ENCODE measurements around the gene DPP6. TPM values are rescaled to one million over a fixed set of nuclear protein-coding genes. Genes with fewer than 3 reads are reported as not detected.

DPP6 gene
- total and polyA plus RNA-seq, 2 of the 8 experiments (the other 6 are each of a cell fraction or from before 2014, with no cell fraction given) = 4.7 to 6.8 TPM

DNA sequence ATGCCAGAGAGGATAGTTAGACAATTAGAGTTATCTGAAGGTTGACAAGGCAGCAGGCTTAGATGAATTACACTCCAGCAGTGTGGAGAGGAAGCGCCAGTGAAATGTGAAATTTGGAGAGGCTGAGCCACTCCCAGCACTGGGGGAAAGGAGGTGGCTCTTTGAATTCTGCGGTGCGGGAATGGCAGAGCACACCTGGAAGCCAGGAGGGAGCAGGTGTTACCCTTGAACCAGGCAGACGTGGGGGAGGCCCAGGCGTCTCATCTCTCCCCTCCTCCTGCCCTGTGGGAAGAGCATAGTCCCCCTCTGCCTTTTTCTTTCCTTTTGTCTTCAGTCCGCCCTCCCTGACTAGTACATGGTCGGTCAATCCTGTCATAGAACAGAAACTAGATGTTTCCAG, 203.1 kb downstream of the DPP6 start:
- CTCF ChIA-PET (ENCODE audit: partially characterized antibody) = interaction anchor here (0.5 kb wide), 1 partner anchor 56 kb away, joined by 6 read pairs; no protein-coding TSS in a partner anchor
- Histone ChIP-seq H3K79me1 (ENCODE audit: low read depth, low read length) (no peaks in the 10 kb centered on the region), H3K4me2 (ENCODE audit: insufficient read depth in 1 of 2, low read depth in 2 of 2, low read length in 2 of 2) (peak overlapping the region; percentile 37 to 43; a peak in 3 of 4 replicates), H2BK20ac (ENCODE audit: low read length) (no peak overlapping the region), H3K4me3 (ENCODE audit: extremely low read depth in 1 of 4, insufficient read depth in 2 of 4, low read depth in 3 of 4, low read length in 4 of 4) (no peak overlapping the region), H4K5ac (ENCODE audit: insufficient read length, low read depth, low read length) (no peak overlapping the region), H2BK15ac (ENCODE audit: low read length) (no peak overlapping the region), H3K18ac (ENCODE audit: extremely low read depth, low read length) (no peak overlapping the region; the same call in 1 of the 2 replicates), H2AFZ (ENCODE audit: low read length) (no peak overlapping the region), H3K56ac (replicated peaks; ENCODE audit: insufficient read length, low read depth, low read length) (no peak overlapping the region), H2BK12ac (ENCODE audit: low read depth, low read length) (no peak overlapping the region), H2BK5ac (ENCODE audit: low read depth, low read length) (no peak overlapping the region), H3K9ac (replicated peaks in 1 of 4; ENCODE audit: extremely low read depth in 1 of 4, low read depth in 3 of 4, low read length in 3 of 4) (no peak overlapping the region), H3K36me3 (ENCODE audit: control insufficient read depth in 2 of 4, insufficient read depth in 4 of 4, low read length in 3 of 4) (no peaks in the 10 kb centered on the region), H3K14ac (ENCODE audit: insufficient read length) (no peak overlapping the region), H2BK120ac (replicated peaks; ENCODE audit: low read depth, low read length) (no peak overlapping the region), H3K4ac (replicated peaks; ENCODE audit: insufficient read length, low read depth, low read length) (no peak overlapping the region), H3K9me3 (ENCODE audit: insufficient read depth in 2 of 2, low read depth in 1 of 2, low read length in 1 of 2) (0 out of 4 replicates have a peak, but pooled peaks cover 0 to under 1% of the 10 kb centered on the region in 2 experiments), H3K27me3 (replicated peaks in 1 of 4; ENCODE audit: control insufficient read depth in 3 of 4, extremely low read depth in 1 of 4, insufficient read depth in 3 of 4, low read length in 3 of 4) (no peaks in the 10 kb centered on the region), H3K23me2 (ENCODE audit: low read depth, low read length) (no peaks in the 10 kb centered on the region), H3K4me1 (replicated peaks in 1 of 4; ENCODE audit: control insufficient read depth in 3 of 4, insufficient read depth in 4 of 4, low read length in 3 of 4) (peaks cover 6 to 18% (median 10%) of the 10 kb centered on the region in 4 experiments; a peak in 6 of 7 replicates), H3K27ac (ENCODE audit: low read depth, low read length) (no peak overlapping the region), H3K79me2 (ENCODE audit: control insufficient read depth in 1 of 2, insufficient read depth in 2 of 2, low read length in 2 of 2) (no peaks in the 10 kb centered on the region), H3K23ac (ENCODE audit: insufficient read length) (no peak overlapping the region), H4K20me1 (replicated peaks in 1 of 2; ENCODE audit: control insufficient read depth in 1 of 2, insufficient read depth in 2 of 2, low read length in 2 of 2) (no peaks in the 10 kb centered on the region), H4K8ac (ENCODE audit: extremely low read depth, insufficient read depth, low read length) (no peak overlapping the region), H2AK5ac (ENCODE audit: low read depth, low read length) (no peak overlapping the region), H4K91ac (replicated peaks; ENCODE audit: insufficient read length, low read length) (no peak overlapping the region)
- no peak for DNase-seq (ENCODE audit: low read depth in 1 of 2, low spot score in 2 of 2)
- POLR2A ChIA-PET (ENCODE audit: partially characterized antibody) = no interaction called here
- no peak for FAIRE-seq
- TF ChIP-seq TCF12 (IDR thresholded peaks at IDR 0.05; ENCODE audit: low read depth, low read length) (peak; percentile 91; the same call in 1 of the 2 replicates), RAD21 (IDR thresholded peaks at IDR 0.05 in 1 of 2, conservative IDR thresholded peaks at IDR 0.05 in 1 of 2; ENCODE audit: low read depth in 2 of 2, low read length in 2 of 2) (peak in 1 of 2 experiments; percentile 14; a peak in 1 of 4 replicates), ASH2L (IDR thresholded peaks at IDR 0.05; ENCODE audit: low read length) (no peak), NRF1 (IDR thresholded peaks at IDR 0.05; ENCODE audit: low read depth, low read length) (no peak), POLR2A (IDR thresholded peaks at IDR 0.05; ENCODE audit: control extremely low read depth in 1 of 2, low read depth in 2 of 2, low read length in 2 of 2) (no peak), RXRA (IDR thresholded peaks at IDR 0.05; ENCODE audit: insufficient read depth, low read depth, low read length) (no peak), CBX5 (IDR thresholded peaks at IDR 0.05; ENCODE audit: low read depth, low read length) (no peak), FOSL1 (IDR thresholded peaks at IDR 0.05; ENCODE audit: insufficient read depth, low read depth, low read length) (no peak), KDM4A (IDR thresholded peaks at IDR 0.05; ENCODE audit: low read depth, low read length, severe bottlenecking) (no peak)
- TF ChIP-seq, protein P1, sequence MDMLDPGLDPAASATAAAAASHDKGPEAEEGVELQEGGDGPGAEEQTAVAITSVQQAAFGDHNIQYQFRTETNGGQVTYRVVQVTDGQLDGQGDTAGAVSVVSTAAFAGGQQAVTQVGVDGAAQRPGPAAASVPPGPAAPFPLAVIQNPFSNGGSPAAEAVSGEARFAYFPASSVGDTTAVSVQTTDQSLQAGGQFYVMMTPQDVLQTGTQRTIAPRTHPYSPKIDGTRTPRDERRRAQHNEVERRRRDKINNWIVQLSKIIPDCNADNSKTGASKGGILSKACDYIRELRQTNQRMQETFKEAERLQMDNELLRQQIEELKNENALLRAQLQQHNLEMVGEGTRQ (IDR thresholded peaks at IDR 0.05; ENCODE audit: low read length) = no peak
- 39% methylated on average over 6 of the region's 7 CpGs; no CpG with 5 or more reads in 1 of the 2 experiments for WGBS, 2 experiments (ENCODE audit: extremely low coverage in 1 of 2, insufficient coverage in 1 of 2, insufficient read length in 1 of 2, insufficient replicate concordance in 2 of 2, low coverage in 1 of 2, low lambda C conversion rate in 2 of 2, missing lambda C conversion rate in 1 of 2)
